Measurements from ENCODE around the gene CRHR2. TPM values are rescaled to one million over a fixed set of nuclear protein-coding genes. Genes with fewer than 3 reads are reported as not detected.

CRHR2 gene
- total and polyA plus RNA-seq, 2 experiments from 2014 or later, result 0.14 to 1.4 TPM

DNA sequence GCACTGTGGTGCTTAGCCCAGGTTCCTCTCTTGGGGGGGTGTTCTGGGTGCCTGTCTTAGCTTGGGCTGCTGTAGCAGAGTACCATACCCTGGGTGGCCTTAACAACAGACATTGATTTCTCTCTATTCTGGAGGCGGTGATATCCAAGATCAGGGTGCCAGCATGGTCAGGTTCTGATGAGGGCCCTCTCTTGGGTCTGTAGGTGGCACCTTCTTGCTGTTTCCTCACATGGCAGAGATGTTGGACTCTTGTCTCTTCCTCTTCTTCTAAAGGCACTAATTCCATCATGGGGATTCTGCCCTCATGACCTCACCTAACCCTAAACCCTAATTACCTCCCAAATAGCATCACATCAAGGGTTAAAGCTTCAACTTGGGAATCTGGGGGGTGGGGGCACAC, 19.9 kb upstream of the CRHR2 start:
- Histone ChIP-seq H2AFZ (no peak overlapping the region), H3K4me2 (no peak overlapping the region), H3K4me3 (no peak overlapping the region), H3F3A (replicated peaks; ENCODE audit: low read depth) (no peaks in the 10 kb centered on the region), H3K27me3 (ENCODE audit: insufficient read depth) (no peaks in the 10 kb centered on the region), H3K4me1 (ENCODE audit: insufficient read depth) (peaks cover 11% of the 10 kb centered on the region), H3K79me2 (replicated peaks; ENCODE audit: insufficient read depth) (no peaks in the 10 kb centered on the region), H3K27ac (ENCODE audit: low read depth) (no peak overlapping the region), H3K9me2 (ENCODE audit: insufficient read depth) (no peaks in the 10 kb centered on the region), H3K36me3 (ENCODE audit: insufficient read depth) (no peaks in the 10 kb centered on the region), H4K20me1 (replicated peaks; ENCODE audit: insufficient read depth) (no peaks in the 10 kb centered on the region)
- ATAC-seq (no peak), DNase-seq (ENCODE audit: low spot score) (no peak)
- H3K9me3 Mint-ChIP-seq, result no peaks in the 10 kb centered on the region
- peaks cover 26% of the 10 kb centered on the region for H3K4me1 Mint-ChIP-seq
- no peak overlapping the region for H3K4me3 Mint-ChIP-seq
- no peaks in the 10 kb centered on the region; the same call in 2 of the 3 replicates for H3K36me3 Mint-ChIP-seq (ENCODE audit: low read depth)
- peaks cover 19% of the 10 kb centered on the region for H3K27me3 Mint-ChIP-seq (ENCODE audit: insufficient read depth, low read depth, poor library complexity)
- H3K27ac Mint-ChIP-seq, result no peak overlapping the region
- TF ChIP-seq ZNF114 (CRISPR knock-in tag; IDR thresholded peaks at IDR 0.05) (no peak), CTCF (conservative IDR thresholded peaks at IDR 0.05; ENCODE audit: low read depth in 2 of 2) (peak; percentile 25 to 65), EZH2phosphoT487 (IDR thresholded peaks at IDR 0.05; ENCODE audit: unreplicated experiment) (no peak)

GRCh38 chr7:30700941-30701340, 18.7 kb upstream of the CRHR2 start:
- H3K27ac Mint-ChIP-seq, result no peak overlapping the region
- 0 out of 2 replicates have a peak overlapping the region, but pooled peaks have one; percentile 28 for H2AFZ ChIP-seq

More at GRCh38 chr7:30700941-30701340, 18.7 kb upstream of the CRHR2 start:
- Histone ChIP-seq H3K4me2 (peak overlapping the region; percentile 45; the same call in 1 of the 2 replicates), H3F3A (replicated peaks; ENCODE audit: low read depth) (no peaks in the 10 kb centered on the region), H3K36me3 (ENCODE audit: insufficient read depth) (no peaks in the 10 kb centered on the region), H4K20me1 (replicated peaks; ENCODE audit: insufficient read depth) (no peaks in the 10 kb centered on the region), H3K9me2 (ENCODE audit: insufficient read depth) (no peaks in the 10 kb centered on the region), H3K27me3 (ENCODE audit: insufficient read depth) (no peaks in the 10 kb centered on the region), H3K4me3 (no peak overlapping the region), H3K79me2 (replicated peaks; ENCODE audit: insufficient read depth) (no peaks in the 10 kb centered on the region), H3K4me1 (ENCODE audit: insufficient read depth) (peaks cover 11% of the 10 kb centered on the region), H3K27ac (ENCODE audit: low read depth) (no peak overlapping the region)
- H3K27me3 Mint-ChIP-seq (ENCODE audit: insufficient read depth, low read depth, poor library complexity), result peaks cover 15% of the 10 kb centered on the region
- H3K4me3 Mint-ChIP-seq, result no peak overlapping the region
- ATAC-seq, result peak; percentile 16
- peaks cover 26% of the 10 kb centered on the region for H3K4me1 Mint-ChIP-seq
- TF ChIP-seq POLR2AphosphoS5 (IDR thresholded peaks at IDR 0.05; ENCODE audit: low read depth) (no peak), EZH2phosphoT487 (IDR thresholded peaks at IDR 0.05; ENCODE audit: unreplicated experiment) (no peak), CREB1 (CRISPR knock-in tag; IDR thresholded peaks at IDR 0.05; ENCODE audit: low read depth) (no peak)
- TF ChIP-seq, protein P1, sequence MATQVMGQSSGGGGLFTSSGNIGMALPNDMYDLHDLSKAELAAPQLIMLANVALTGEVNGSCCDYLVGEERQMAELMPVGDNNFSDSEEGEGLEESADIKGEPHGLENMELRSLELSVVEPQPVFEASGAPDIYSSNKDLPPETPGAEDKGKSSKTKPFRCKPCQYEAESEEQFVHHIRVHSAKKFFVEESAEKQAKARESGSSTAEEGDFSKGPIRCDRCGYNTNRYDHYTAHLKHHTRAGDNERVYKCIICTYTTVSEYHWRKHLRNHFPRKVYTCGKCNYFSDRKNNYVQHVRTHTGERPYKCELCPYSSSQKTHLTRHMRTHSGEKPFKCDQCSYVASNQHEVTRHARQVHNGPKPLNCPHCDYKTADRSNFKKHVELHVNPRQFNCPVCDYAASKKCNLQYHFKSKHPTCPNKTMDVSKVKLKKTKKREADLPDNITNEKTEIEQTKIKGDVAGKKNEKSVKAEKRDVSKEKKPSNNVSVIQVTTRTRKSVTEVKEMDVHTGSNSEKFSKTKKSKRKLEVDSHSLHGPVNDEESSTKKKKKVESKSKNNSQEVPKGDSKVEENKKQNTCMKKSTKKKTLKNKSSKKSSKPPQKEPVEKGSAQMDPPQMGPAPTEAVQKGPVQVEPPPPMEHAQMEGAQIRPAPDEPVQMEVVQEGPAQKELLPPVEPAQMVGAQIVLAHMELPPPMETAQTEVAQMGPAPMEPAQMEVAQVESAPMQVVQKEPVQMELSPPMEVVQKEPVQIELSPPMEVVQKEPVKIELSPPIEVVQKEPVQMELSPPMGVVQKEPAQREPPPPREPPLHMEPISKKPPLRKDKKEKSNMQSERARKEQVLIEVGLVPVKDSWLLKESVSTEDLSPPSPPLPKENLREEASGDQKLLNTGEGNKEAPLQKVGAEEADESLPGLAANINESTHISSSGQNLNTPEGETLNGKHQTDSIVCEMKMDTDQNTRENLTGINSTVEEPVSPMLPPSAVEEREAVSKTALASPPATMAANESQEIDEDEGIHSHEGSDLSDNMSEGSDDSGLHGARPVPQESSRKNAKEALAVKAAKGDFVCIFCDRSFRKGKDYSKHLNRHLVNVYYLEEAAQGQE (IDR thresholded peaks at IDR 0.05; ENCODE audit: unreplicated experiment), result no peak
- TF ChIP-seq, protein P2, sequence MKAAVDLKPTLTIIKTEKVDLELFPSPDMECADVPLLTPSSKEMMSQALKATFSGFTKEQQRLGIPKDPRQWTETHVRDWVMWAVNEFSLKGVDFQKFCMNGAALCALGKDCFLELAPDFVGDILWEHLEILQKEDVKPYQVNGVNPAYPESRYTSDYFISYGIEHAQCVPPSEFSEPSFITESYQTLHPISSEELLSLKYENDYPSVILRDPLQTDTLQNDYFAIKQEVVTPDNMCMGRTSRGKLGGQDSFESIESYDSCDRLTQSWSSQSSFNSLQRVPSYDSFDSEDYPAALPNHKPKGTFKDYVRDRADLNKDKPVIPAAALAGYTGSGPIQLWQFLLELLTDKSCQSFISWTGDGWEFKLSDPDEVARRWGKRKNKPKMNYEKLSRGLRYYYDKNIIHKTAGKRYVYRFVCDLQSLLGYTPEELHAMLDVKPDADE (IDR thresholded peaks at IDR 0.05), result no peak
- TF ChIP-seq, protein P3, sequence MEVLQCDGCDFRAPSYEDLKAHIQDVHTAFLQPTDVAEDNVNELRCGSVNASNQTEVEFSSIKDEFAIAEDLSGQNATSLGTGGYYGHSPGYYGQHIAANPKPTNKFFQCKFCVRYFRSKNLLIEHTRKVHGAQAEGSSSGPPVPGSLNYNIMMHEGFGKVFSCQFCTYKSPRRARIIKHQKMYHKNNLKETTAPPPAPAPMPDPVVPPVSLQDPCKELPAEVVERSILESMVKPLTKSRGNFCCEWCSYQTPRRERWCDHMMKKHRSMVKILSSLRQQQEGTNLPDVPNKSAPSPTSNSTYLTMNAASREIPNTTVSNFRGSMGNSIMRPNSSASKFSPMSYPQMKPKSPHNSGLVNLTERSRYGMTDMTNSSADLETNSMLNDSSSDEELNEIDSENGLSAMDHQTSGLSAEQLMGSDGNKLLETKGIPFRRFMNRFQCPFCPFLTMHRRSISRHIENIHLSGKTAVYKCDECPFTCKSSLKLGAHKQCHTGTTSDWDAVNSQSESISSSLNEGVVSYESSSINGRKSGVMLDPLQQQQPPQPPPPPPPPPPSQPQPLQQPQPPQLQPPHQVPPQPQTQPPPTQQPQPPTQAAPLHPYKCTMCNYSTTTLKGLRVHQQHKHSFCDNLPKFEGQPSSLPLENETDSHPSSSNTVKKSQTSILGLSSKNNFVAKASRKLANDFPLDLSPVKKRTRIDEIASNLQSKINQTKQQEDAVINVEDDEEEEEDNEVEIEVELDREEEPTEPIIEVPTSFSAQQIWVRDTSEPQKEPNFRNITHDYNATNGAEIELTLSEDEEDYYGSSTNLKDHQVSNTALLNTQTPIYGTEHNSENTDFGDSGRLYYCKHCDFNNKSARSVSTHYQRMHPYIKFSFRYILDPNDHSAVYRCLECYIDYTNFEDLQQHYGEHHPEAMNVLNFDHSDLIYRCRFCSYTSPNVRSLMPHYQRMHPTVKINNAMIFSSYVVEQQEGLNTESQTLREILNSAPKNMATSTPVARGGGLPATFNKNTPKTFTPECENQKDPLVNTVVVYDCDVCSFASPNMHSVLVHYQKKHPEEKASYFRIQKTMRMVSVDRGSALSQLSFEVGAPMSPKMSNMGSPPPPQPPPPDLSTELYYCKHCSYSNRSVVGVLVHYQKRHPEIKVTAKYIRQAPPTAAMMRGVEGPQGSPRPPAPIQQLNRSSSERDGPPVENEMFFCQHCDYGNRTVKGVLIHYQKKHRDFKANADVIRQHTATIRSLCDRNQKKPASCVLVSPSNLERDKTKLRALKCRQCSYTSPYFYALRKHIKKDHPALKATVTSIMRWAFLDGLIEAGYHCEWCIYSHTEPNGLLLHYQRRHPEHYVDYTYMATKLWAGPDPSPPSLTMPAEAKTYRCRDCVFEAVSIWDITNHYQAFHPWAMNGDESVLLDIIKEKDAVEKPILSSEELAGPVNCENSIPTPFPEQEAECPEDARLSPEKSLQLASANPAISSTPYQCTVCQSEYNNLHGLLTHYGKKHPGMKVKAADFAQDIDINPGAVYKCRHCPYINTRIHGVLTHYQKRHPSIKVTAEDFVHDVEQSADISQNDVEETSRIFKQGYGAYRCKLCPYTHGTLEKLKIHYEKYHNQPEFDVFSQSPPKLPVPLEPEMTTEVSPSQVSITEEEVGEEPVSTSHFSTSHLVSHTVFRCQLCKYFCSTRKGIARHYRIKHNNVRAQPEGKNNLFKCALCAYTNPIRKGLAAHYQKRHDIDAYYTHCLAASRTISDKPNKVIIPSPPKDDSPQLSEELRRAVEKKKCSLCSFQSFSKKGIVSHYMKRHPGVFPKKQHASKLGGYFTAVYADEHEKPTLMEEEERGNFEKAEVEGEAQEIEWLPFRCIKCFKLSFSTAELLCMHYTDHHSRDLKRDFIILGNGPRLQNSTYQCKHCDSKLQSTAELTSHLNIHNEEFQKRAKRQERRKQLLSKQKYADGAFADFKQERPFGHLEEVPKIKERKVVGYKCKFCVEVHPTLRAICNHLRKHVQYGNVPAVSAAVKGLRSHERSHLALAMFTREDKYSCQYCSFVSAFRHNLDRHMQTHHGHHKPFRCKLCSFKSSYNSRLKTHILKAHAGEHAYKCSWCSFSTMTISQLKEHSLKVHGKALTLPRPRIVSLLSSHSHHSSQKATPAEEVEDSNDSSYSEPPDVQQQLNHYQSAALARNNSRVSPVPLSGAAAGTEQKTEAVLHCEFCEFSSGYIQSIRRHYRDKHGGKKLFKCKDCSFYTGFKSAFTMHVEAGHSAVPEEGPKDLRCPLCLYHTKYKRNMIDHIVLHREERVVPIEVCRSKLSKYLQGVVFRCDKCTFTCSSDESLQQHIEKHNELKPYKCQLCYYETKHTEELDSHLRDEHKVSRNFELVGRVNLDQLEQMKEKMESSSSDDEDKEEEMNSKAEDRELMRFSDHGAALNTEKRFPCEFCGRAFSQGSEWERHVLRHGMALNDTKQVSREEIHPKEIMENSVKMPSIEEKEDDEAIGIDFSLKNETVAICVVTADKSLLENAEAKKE (CRISPR knock-in tag; IDR thresholded peaks at IDR 0.05), result no peak; the same call in 1 of the 2 replicates
- H3K36me3 Mint-ChIP-seq (ENCODE audit: low read depth), result no peaks in the 10 kb centered on the region; the same call in 2 of the 3 replicates
- H3K9me3 Mint-ChIP-seq, result no peaks in the 10 kb centered on the region
- DNase-seq (ENCODE audit: low spot score), result peak; percentile 28

All from GM23338 (cell line).